Cardiac fibroblast (primary cell): ENCODE data around the gene TMEM178A.

ENCODE experiments used
- DNase-seq, 2 donors: peaks; one replicate each; pipeline versions ENCODE4 v3.0.0 to v3.0.0-alpha.2; 2010; ENCODE audit warnings: low read depth in 2 of 2
- H3K4me3 ChIP-seq, 2 donors: replicated peaks in 1 of 2; 1 replicate in 1 of 2; 2 replicates in 1 of 2; pipeline ENCODE4 v1.5.1; 2011; ENCODE audit warnings: low read depth in 2 of 2, low read length in 2 of 2, mild to moderate bottlenecking in 2 of 2, moderate library complexity in 1 of 2
- CTCF ChIP-seq: IDR thresholded peaks from one replicate; pipeline ENCODE4 v1.5.1; 2011; ENCODE audit warnings: low read depth, mild to moderate bottlenecking, low read length, inconsistent platforms

Gene TMEM178A

GRCh38 chr2:39684464-39684863 lies 18.7 kb downstream of the TMEM178A start:
- TF ChIP-seq CTCF: no peak
- H3K4me3 ChIP-seq: no peak overlapping the region
- DNase-seq: no peak

DNA sequence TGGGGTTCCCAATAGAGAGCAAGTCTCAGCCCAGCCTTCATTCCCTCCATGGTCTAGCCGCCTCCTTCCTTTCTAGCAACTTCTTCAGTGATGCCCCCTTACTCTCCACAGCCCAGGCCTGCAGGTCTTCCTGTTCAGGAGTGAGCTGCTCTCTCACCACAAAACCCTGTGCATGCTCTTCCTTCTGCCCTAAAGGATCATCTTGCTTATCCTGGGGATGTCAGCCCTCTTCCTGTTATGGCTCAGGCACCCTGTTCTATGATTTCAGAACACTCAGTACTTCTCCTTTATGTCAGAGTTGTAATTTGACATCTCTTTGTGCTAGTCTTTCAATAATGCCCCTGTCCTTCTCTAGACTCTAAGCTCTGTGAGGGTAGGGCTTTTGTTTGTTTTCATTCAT lies 19.4 kb downstream of the TMEM178A start:
- no peak overlapping the region for H3K4me3 ChIP-seq
- DNase-seq: no peak
- TF ChIP-seq CTCF: no peak

- TF ChIP-seq CTCF: no peak
- DNase-seq: no peak
- H3K4me3 ChIP-seq: no peak overlapping the region
These were observed 20.7 kb downstream of the TMEM178A start for GRCh38 chr2:39686456-39686855.

- TF ChIP-seq CTCF: no peak
- no peak for DNase-seq
- H3K4me3 ChIP-seq: no peak overlapping the region
These were observed 22.5 kb downstream of the TMEM178A start for GRCh38 chr2:39688181-39688580.

DNA sequence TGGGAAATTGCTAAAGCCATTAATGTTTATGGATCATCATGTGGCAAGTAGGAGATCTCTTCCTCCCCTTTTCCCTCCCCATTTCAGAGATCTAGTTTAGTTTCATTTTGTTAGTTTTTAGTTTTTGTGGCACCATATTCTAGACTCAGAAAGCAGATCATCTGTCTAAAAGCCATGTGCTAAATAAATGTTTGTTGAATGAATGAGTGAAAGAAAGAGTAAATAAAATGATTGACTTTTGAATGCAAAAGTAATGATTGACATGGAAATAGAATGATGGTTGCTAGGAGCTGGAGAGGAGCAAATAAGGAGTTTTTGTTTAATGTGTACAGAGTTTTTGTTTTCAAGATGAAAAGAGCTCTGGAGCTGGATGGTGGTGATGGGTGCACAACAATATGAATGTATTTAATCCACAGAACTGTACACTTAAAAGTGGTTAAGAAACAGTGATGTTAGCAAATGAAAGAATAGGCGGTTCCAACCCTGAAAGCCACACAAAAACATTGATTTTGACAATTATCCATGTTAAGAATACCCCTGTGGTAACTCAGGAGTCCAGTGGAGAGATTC lies 23.6 kb downstream of the TMEM178A start:
- no peak for DNase-seq
- TF ChIP-seq CTCF: no peak
- H3K4me3 ChIP-seq: no peak overlapping the region

- no peak for TF ChIP-seq CTCF
These were observed 24.2 kb downstream of the TMEM178A start for GRCh38 chr2:39689876-39690275.

GRCh38 chr2:39693245-39693644 lies 27.5 kb downstream of the TMEM178A start:
- H3K4me3 ChIP-seq: no peak overlapping the region
- no peak for DNase-seq
- no peak for TF ChIP-seq CTCF

More at GRCh38 chr2:39689876-39690275, 24.2 kb downstream of the TMEM178A start:
- H3K4me3 ChIP-seq: no peak overlapping the region
- DNase-seq: no peak
